Measurements from ENCODE around the gene NUDT22.

GRCh38 chr11:64239662-64240434 lies 13.8 kb downstream of the NUDT22 start:
- peak in 2 of 3 donors; percentile 15 to 62 for TF ChIP-seq POLR2AphosphoS5 (IDR thresholded peaks at IDR 0.05)
- TF ChIP-seq CTCF (IDR thresholded peaks at IDR 0.05 in 8 of 11, conservative IDR thresholded peaks at IDR 0.05 in 3 of 11), result no peak

All from spleen (tissue), 7 donors.